Stimulated activated CD8-positive, alpha-beta memory T cell treated with anti-CD3 and anti-CD28 coated beads, Interleukin-12 subunit alpha, Interleukin-12 subunit beta, amount 100 ng/mL, for 24 hours (primary cell): ENCODE measurements around the gene LIMS2.

Source experiments
- DNase-seq: peaks from one replicate; pipeline ENCODE4 v3.0.0-alpha.2; 2020; ENCODE audit errors: extremely low read depth

The LIMS2 gene

GRCh38 chr2:127623388-127624319 lies 51.7 kb downstream of the LIMS2 start:
- no peak for DNase-seq

GRCh38 chr2:127622561-127623387 lies 52.6 kb downstream of the LIMS2 start:
- no peak for DNase-seq

GRCh38 chr2:127621981-127622431 lies 53.3 kb downstream of the LIMS2 start:
- no peak for DNase-seq

DNA sequence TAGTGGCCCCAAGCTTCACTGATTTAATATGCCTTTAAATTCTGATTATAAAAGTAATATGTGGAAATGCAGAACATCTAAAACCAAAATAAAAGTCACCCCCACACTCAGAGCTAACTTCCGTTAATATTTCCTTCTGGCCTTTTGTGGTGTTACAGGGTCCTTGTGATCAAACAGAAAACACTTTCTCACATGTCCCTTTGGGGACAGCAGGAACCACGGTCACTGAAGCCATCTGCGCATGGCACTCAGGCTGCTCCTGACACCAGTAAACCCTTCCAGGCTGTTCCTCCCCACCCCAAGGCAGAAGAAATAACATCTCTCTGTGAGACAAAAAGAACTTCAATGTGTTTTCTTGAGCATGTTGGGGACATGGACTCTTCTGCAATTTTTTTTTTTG lies 54.5 kb downstream of the LIMS2 start:
- no peak for DNase-seq

GRCh38 chr2:127619877-127620705 lies 55.2 kb downstream of the LIMS2 start:
- DNase-seq, result no peak

DNA sequence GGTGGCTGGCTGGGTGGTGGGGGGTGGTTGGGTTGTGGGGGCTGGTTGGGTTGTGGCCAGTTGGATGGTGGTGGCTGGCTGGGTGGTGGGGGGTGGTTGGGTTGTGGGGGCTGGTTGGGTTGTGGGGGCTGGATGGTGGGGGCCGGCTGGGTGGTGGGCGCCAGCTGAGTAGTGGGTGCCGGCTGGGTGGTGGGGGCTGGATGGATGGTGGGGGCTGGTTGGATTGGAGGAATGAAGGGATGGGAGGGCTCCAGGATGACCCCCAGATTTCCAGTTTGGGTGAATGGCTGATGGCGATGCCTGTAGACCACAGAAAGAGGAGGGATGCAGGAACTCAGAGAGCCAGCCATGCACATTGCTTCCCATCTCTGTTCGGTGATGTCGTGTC lies 56.1 kb downstream of the LIMS2 start:
- DNase-seq, result no peak

- no peak for DNase-seq
Measured at GRCh38 chr2:127618551-127619202, 56.7 kb downstream of the LIMS2 start.

DNA sequence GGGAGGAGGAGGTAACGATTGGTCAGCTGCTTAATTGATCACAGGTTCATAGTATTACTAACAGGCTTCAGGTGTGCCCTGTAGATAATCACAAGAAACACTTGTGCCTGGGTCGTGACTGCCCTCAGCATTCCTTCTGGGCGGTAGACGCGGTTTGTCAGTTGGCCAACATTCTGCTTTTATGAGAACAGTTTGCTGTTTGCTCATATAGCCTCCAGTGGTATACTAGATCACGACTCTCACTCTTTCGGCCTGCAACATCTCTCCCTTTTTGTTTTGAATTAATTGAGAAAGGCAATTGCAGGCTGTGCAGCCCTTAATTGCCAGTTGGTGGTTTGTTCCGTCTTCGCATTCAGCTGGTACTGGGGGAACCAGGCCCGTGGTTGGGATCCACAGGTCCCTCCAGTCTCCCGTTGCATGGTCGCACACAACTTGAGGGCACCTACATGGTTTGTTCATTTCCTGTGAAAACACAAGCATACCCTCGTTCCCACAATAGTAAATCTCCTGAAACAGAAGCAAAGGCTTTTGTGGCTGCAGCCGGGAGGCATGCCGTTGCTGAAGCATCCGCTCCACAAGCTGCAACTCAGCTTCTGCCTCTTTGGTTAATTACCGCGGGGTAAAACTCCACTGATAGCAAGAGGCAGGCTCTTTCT lies 59.7 kb downstream of the LIMS2 start:
- no peak for DNase-seq

DNA sequence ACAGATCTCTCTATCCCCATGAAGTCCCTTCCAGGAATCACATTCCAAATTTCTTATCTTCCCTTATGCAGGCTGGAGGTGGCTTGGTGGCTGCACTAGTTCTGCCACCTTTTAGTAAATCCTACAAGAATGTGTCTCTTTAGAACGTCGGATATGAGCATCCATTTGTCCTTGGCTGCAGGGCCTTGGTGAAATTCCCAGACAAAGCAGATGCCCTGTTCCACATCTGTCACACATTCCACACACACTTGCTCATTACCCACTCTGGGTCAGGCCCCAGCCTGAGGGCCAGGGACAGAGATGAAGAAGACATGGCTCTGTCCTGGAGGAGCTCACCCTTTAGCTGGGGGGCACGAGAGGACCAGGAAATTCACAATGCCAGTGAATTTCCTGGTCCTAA lies 60.6 kb downstream of the LIMS2 start:
- no peak for DNase-seq

- DNase-seq, result no peak
Measured at GRCh38 chr2:127614246-127614645, 61.1 kb downstream of the LIMS2 start.

GRCh38 chr2:127612111-127612822 lies 63.1 kb downstream of the LIMS2 start:
- DNase-seq, result no peak

DNA sequence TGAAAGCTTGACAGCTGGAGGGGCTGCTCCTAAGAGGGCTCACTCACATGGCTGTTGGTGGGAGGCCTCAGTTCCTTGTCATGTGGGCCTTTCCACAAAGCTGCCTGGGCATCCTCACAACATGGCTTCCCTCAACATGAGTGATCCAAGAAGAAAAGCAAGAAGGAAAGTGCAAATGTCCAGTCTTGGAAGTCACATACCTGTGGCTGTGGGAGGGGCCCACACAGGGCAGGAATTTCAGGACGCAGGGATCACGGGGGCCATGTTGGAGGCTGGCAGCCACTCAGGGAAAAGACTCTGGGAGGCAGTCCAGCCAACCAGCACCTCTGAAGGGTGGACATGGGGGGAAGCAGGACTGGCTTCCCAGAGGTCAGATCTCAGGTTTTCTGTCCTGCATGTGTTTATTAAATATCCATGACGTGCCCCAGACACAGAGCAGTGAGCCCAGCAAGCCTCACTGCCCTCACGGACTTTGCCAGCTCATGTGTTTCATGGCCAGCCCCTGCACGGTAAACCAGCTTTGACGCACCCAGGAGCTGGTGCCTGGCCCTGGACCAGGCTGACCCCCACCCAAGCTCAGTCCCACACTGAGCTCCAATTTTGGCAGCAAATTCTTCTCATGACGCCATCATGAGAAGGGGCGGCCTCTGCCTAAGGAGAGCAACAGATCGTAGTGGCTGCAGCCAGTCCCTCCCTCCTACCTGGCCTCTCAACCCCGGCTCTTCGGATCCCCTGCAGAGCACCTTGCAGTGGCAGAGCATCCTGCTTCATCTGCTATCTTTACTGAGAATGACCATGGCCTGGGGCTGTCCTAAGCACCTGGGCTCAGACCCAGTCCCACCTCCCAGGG lies 64.0 kb downstream of the LIMS2 start:
- DNase-seq, result no peak

- DNase-seq, result no peak
Measured at GRCh38 chr2:127610561-127610960, 64.8 kb downstream of the LIMS2 start.

- no peak for DNase-seq
Measured at GRCh38 chr2:127609818-127610217, 65.5 kb downstream of the LIMS2 start.

DNA sequence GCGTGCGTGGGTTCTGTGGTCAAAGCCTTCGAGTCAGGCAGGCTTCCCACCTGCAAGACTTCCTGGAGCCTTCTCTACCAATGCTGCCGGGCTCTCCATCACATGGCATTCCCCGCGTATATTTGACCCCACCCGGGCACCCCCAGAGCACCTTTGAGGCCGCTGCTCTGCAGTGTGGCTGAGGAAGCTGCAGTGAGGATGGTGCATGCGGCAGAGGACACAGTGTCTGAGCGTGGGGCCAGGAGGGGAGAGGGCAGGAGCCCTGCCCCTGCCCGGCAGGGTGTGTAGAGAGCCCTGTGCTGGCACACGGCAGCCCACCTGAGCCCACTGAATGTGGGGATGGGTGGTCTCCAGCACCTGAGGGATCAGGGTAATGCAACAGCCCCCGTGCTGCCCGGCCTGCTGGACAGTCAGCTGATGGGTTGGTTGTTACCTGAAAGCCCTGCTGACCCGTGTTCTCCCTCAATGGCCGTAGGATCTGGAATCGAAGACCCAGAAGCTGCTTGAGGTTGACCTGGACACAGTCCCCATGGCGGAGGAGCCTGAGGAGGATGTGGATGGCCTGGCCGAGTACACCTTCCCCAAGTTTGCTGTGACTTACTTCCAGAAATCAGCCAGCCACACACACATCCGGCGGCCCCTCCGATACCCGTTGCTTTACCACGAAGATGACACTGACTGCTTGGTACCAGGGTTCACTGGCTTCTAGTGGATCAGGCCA lies 66.1 kb downstream of the LIMS2 start:
- no peak for DNase-seq

DNA sequence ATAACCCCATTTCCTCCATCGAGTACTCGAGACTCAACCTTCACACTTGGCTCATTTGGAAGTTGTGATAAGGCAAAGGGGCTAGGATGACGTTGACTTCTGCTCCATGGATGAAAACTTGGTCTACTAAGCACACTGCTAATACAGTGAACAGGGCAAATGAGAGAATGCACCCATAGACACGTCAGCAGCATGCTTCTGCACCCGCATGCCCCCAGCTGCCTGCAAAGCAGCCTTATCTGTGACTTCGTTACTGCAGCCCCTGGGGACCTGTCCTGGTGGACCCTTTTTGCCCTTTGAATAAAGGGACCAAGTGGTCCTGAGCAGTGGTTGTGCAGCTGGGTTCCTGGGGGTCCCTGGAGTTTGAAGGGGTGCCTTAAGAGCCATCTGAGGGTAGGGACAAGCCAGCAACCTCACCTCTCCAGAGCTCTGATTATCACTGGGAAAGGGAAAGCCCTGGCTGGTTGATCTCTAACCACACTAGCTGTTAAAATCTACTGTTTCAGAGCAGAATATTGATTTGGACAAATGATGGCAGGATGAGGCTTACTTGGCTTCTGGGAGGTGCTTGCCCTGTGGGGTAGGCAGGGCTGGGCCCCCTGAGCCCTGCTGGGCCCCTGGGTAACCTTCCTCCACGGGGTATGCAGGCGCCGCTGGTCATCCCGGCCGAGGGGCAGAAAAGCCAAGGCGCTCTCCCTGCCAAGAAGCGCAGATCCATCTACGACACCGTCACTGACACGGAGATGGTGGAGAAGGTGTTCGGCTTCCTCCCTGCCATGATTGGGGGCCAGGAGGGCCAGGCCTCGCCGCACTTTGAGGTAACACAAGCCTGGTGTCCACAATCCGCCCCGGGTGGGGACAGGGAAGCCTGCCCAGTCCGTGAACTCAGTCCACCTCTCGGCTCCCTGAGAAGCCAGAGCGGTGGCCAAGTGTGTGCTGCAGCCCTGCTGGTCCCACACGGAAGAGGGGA lies 67.0 kb downstream of the LIMS2 start:
- DNase-seq, result no peak

DNA sequence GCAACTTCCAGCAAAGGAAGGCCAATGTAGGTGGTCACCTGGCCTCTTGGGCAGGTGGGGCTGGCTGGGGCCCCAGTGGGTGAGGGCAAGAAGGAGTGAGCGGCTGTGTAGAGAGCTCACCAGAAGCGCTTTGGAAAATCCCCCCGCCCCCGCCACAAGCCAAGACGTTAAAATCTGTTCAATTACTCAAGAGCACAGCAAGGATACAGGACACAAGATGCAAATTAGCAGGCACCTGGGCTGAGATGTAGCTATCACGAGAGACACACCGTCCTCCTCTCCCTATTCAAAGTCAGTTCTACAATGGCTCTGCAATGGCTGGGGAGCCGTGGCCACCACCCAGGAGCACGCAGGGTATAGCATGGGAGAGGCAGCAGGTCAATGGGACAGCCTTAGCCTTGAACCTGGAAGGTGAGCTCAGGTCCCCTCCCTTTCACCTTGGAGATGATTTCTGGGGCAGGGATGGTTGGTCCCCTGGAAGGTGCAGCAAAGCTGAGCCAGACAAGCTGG lies 67.9 kb downstream of the LIMS2 start:
- DNase-seq, result no peak
